ELR (cell line): ENCODE measurements around the gene GALR3.

Experiments used
- DNase-seq: peaks from one replicate; pipeline ENCODE4 v3.0.0-alpha.2; 2015; ENCODE audit warnings: low read depth

GALR3 gene

GRCh38 chr22:37803195-37803638, 20.0 kb upstream of the GALR3 start:
- DNase-seq = no peak

GRCh38 chr22:37803639-37804351, 19.4 kb upstream of the GALR3 start:
- no peak for DNase-seq

- no peak for DNase-seq
Measured at GRCh38 chr22:37804352-37804880, 18.8 kb upstream of the GALR3 start.

GRCh38 chr22:37804881-37805809, 18.0 kb upstream of the GALR3 start:
- DNase-seq = peak; percentile 88

GRCh38 chr22:37805810-37806277, 17.3 kb upstream of the GALR3 start:
- no peak for DNase-seq

GRCh38 chr22:37806409-37807333, 16.5 kb upstream of the GALR3 start:
- peak; percentile 82 for DNase-seq

GRCh38 chr22:37807410-37808293, 15.5 kb upstream of the GALR3 start, which contains the start of gene GCAT:
TSS of gene GCAT (plus strand) at chr22:37807934. CDS start at chr22:37807968, 34 bp downstream.
- DNase-seq = peak; percentile 97

- DNase-seq = peak; percentile 57
Measured at GRCh38 chr22:37808294-37808657, 14.9 kb upstream of the GALR3 start.

GRCh38 chr22:37809672-37810333, 13.4 kb upstream of the GALR3 start:
- no peak for DNase-seq

- no peak for DNase-seq
Measured at GRCh38 chr22:37811867-37812266, 11.3 kb upstream of the GALR3 start.

GRCh38 chr22:37812869-37813678, 10.1 kb upstream of the GALR3 start:
- no peak for DNase-seq

GRCh38 chr22:37815593-37815992, 7.6 kb upstream of the GALR3 start:
- no peak for DNase-seq

GRCh38 chr22:37816543-37817180, 6.5 kb upstream of the GALR3 start:
- DNase-seq = no peak

GRCh38 chr22:37817705-37818408, 5.3 kb upstream of the GALR3 start:
- DNase-seq = peak; percentile 82

- peak; percentile 55 for DNase-seq
Measured at GRCh38 chr22:37818409-37819104, 4.6 kb upstream of the GALR3 start.

- DNase-seq = no peak
Measured at GRCh38 chr22:37819105-37819433, 4.1 kb upstream of the GALR3 start.

GRCh38 chr22:37820350-37820749, 2.8 kb upstream of the GALR3 start:
- no peak for DNase-seq
